HEK293 (cell line): ENCODE results near the gene NSUN6.
"Not testable (repeated sequence)": the region's sequence is repeated elsewhere in the genome, so short reads cannot be mapped to it uniquely, and the experiment has no call there.

Experiments
- CTCF ChIA-PET: fragments of 350-600 bp; formaldehyde crosslinking; extraction: SDS; loops from one replicate; lab custom pipeline; 2021; ENCODE audit warnings: antibody characterized with exemption; lab: Yijun Ruan, JAX
- POLR2A ChIA-PET: fragments of 300-600 bp; formaldehyde crosslinking; extraction: SDS; loops from one replicate; lab custom pipeline; 2020; ENCODE audit warnings: antibody characterized with exemption, inconsistent platforms; lab: Yijun Ruan, JAX
- H3K27ac ChIP-seq: fragments of 200-500 bp; sonication (Bioruptor generic); 2 replicates; pipeline ENCODE4 v1.5.1; 2014; ENCODE audit warnings: low read depth, low read length, control low read depth, inconsistent platforms; ENCODE audit errors: extremely low read depth
- H3K36me3 ChIP-seq, 2 experiments: fragments of 200-500 bp in 1 of 2; sonication (Bioruptor generic) in 1 of 2; 1 replicate in 1 of 2; 2 replicates in 1 of 2; pipeline ENCODE4 v1.5.1; 2014 to 2017; ENCODE audit warnings: inconsistent platforms in 2 of 2, low read length in 2 of 2; ENCODE audit not compliant: control insufficient read depth in 2 of 2, insufficient read depth in 1 of 2
- H3K4me1 ChIP-seq: fragments of 200-500 bp; sonication (Bioruptor generic); 2 replicates; pipeline ENCODE4 v1.5.1; 2014; ENCODE audit warnings: mild to moderate bottlenecking, low read length, inconsistent platforms; ENCODE audit not compliant: control insufficient read depth, insufficient read depth
- H3K4me3 ChIP-seq: 2 replicates; pipeline ENCODE4 v1.5.1; 2011; ENCODE audit warnings: low read depth, mild to moderate bottlenecking, control low read depth, low read length, moderate library complexity
- H3K9me3 ChIP-seq: fragments of 200-500 bp; sonication (Bioruptor generic); 2 replicates; pipeline ENCODE4 v1.5.1; 2014; ENCODE audit warnings: low read depth, low read length, inconsistent platforms; ENCODE audit not compliant: control insufficient read depth, insufficient read depth
- BCL11A ChIP-seq: fragments of 450-650 bp; formaldehyde crosslinking; IDR thresholded peaks from 2 replicates; pipeline ENCODE4 v1.5.1; 2016; ENCODE audit warnings: low read depth, missing biosample characterization, missing genetic modification characterization
- EGR2 ChIP-seq: fragments of 450-650 bp; formaldehyde crosslinking; IDR thresholded peaks from 2 replicates; pipeline ENCODE4 v1.5.1; 2016; ENCODE audit warnings: low read depth, missing biosample characterization, missing genetic modification characterization
- KLF8 ChIP-seq: fragments of 450-650 bp; formaldehyde crosslinking; IDR thresholded peaks from 2 replicates; pipeline ENCODE4 v1.5.1; 2016; ENCODE audit warnings: missing biosample characterization, missing genetic modification characterization
- MZF1 ChIP-seq: fragments of 450-650 bp; formaldehyde crosslinking; IDR thresholded peaks from 2 replicates; pipeline ENCODE4 v1.5.1; 2017; ENCODE audit warnings: missing biosample characterization, missing genetic modification characterization, borderline replicate concordance
- SP2 ChIP-seq: fragments of 450-650 bp; formaldehyde crosslinking; IDR thresholded peaks from 2 replicates; pipeline ENCODE4 v1.5.1; 2016; ENCODE audit warnings: missing biosample characterization, missing genetic modification characterization
- TCF7L2 ChIP-seq: IDR thresholded peaks from 2 replicates; pipeline ENCODE4 v1.6.1; 2011; ENCODE audit warnings: low read depth, mild to moderate bottlenecking, inconsistent platforms, low read length, moderate library complexity, borderline replicate concordance
- YY1 ChIP-seq: fragments of 450-650 bp; formaldehyde crosslinking; IDR thresholded peaks from 2 replicates; pipeline ENCODE4 v1.5.1; 2018; ENCODE audit warnings: missing biosample characterization, missing genetic modification characterization
- ZBTB21 ChIP-seq: fragments of 450-650 bp; formaldehyde crosslinking; IDR thresholded peaks from 2 replicates; pipeline ENCODE4 v1.5.1; 2017; ENCODE audit warnings: missing biosample characterization, missing genetic modification characterization
- ZNF121 ChIP-seq: fragments of 450-650 bp; formaldehyde crosslinking; IDR thresholded peaks from 2 replicates; pipeline ENCODE4 v1.5.1; 2016; ENCODE audit warnings: missing biosample characterization, missing genetic modification characterization
- ZNF335 ChIP-seq: fragments of 450-650 bp; formaldehyde crosslinking; conservative IDR thresholded peaks from 2 replicates; pipeline ENCODE4 v1.5.1; 2016; ENCODE audit warnings: missing biosample characterization, missing genetic modification characterization
- ZNF521 ChIP-seq: fragments of 450-650 bp; formaldehyde crosslinking; IDR thresholded peaks from 2 replicates; pipeline ENCODE4 v1.5.1; 2017; ENCODE audit warnings: missing biosample characterization, mild to moderate bottlenecking, missing genetic modification characterization
- ZNF600 ChIP-seq: fragments of 450-650 bp; formaldehyde crosslinking; IDR thresholded peaks from 2 replicates; pipeline ENCODE4 v1.5.1; 2016; ENCODE audit warnings: missing biosample characterization, missing genetic modification characterization
- ZNF664 ChIP-seq: fragments of 450-650 bp; formaldehyde crosslinking; IDR thresholded peaks from 2 replicates; pipeline ENCODE4 v1.5.1; 2016; ENCODE audit warnings: missing biosample characterization, missing genetic modification characterization
- ZNF707 ChIP-seq: fragments of 450-650 bp; formaldehyde crosslinking; IDR thresholded peaks from 2 replicates; pipeline ENCODE4 v1.5.1; 2016; ENCODE audit warnings: missing biosample characterization, missing genetic modification characterization
- ZNF837 ChIP-seq: fragments of 450-650 bp; formaldehyde crosslinking; IDR thresholded peaks from 2 replicates; pipeline ENCODE4 v1.5.1; 2016; ENCODE audit warnings: missing biosample characterization, missing genetic modification characterization
- TF ChIP-seq, protein P1 (sequence below): fragments of 450-650 bp; formaldehyde crosslinking; IDR thresholded peaks from 2 replicates; pipeline ENCODE4 v1.5.1; 2016; ENCODE audit warnings: missing biosample characterization, missing genetic modification characterization
- TF ChIP-seq, protein P2 (sequence below): fragments of 450-650 bp; formaldehyde crosslinking; IDR thresholded peaks from 2 replicates; pipeline ENCODE4 v1.5.0; 2017; ENCODE audit warnings: missing biosample characterization, missing genetic modification characterization, borderline replicate concordance
- TF ChIP-seq, protein P3 (sequence below): fragments of 450-650 bp; formaldehyde crosslinking; IDR thresholded peaks from 2 replicates; pipeline ENCODE4 v1.5.1; 2017; ENCODE audit warnings: missing biosample characterization, missing genetic modification characterization
- TF ChIP-seq, protein P4 (sequence below): fragments of 450-650 bp; formaldehyde crosslinking; IDR thresholded peaks from 2 replicates; pipeline ENCODE4 v1.5.1; 2016; ENCODE audit warnings: missing biosample characterization, missing genetic modification characterization

Gene NSUN6

DNA sequence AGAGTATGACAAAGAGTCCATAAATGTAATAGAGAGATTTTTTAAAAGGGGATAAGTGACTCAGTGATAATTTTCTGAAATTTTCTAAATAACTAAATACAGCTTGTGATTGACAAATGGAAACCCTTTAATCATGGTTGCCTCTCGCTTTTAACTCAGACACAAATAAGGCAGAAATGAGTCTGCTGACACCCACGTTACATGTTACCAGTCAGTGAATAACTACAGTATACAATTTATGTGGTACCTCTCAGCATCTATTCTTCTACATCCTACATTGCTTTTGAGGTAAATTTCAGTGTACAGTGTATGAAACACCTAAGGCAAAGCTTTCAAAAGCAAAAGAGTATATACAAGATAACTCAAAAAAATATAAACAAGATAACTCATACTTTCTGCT is 4.2 kb downstream of the NSUN6 start (continued):
- no peak for TF ChIP-seq ZNF837 (tag by site-specific recombination)
- TF ChIP-seq ZNF521 (tag by site-specific recombination), result no peak
- no peak for TF ChIP-seq BCL11A (tag by site-specific recombination)
- TF ChIP-seq MZF1 (tag by site-specific recombination), result no peak
- TF ChIP-seq, protein P1, sequence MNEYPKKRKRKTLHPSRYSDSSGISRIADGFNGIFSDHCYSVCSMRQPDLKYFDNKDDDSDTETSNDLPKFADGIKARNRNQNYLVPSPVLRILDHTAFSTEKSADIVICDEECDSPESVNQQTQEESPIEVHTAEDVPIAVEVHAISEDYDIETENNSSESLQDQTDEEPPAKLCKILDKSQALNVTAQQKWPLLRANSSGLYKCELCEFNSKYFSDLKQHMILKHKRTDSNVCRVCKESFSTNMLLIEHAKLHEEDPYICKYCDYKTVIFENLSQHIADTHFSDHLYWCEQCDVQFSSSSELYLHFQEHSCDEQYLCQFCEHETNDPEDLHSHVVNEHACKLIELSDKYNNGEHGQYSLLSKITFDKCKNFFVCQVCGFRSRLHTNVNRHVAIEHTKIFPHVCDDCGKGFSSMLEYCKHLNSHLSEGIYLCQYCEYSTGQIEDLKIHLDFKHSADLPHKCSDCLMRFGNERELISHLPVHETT, result no peak
- TF ChIP-seq, protein P2, sequence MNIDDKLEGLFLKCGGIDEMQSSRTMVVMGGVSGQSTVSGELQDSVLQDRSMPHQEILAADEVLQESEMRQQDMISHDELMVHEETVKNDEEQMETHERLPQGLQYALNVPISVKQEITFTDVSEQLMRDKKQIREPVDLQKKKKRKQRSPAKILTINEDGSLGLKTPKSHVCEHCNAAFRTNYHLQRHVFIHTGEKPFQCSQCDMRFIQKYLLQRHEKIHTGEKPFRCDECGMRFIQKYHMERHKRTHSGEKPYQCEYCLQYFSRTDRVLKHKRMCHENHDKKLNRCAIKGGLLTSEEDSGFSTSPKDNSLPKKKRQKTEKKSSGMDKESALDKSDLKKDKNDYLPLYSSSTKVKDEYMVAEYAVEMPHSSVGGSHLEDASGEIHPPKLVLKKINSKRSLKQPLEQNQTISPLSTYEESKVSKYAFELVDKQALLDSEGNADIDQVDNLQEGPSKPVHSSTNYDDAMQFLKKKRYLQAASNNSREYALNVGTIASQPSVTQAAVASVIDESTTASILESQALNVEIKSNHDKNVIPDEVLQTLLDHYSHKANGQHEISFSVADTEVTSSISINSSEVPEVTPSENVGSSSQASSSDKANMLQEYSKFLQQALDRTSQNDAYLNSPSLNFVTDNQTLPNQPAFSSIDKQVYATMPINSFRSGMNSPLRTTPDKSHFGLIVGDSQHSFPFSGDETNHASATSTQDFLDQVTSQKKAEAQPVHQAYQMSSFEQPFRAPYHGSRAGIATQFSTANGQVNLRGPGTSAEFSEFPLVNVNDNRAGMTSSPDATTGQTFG, result no peak
- no peak for TF ChIP-seq ZBTB21 (tag by site-specific recombination)
- TF ChIP-seq ZNF600 (tag by site-specific recombination), result no peak
- TF ChIP-seq YY1 (tag by site-specific recombination), result no peak
- no peak for TF ChIP-seq ZNF121 (tag by site-specific recombination)
- TF ChIP-seq, protein P3, sequence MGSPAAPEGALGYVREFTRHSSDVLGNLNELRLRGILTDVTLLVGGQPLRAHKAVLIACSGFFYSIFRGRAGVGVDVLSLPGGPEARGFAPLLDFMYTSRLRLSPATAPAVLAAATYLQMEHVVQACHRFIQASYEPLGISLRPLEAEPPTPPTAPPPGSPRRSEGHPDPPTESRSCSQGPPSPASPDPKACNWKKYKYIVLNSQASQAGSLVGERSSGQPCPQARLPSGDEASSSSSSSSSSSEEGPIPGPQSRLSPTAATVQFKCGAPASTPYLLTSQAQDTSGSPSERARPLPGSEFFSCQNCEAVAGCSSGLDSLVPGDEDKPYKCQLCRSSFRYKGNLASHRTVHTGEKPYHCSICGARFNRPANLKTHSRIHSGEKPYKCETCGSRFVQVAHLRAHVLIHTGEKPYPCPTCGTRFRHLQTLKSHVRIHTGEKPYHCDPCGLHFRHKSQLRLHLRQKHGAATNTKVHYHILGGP (tag by site-specific recombination), result no peak

DNA sequence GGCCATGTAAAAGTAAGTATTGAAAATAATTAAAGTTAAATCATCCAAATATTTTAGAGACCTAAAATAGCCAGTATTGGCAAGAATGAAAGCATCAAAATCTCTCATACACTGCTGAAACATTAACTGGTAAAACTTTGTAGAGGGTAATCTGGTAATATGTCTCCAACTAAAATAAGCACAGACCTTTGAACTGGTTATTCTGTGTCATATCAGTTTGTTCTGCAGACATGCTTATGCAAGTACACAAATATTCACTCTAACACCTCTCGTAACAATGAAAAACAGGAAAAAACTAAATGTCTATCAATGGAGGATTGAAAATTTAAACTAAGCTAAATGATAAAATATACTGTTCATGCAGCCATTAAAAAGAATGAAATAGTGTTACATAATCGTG is 11.7 kb downstream of the NSUN6 start:
- H3K4me3 ChIP-seq, H3K9me3 ChIP-seq, H3K4me1 ChIP-seq, CTCF ChIA-PET, H3K27ac ChIP-seq: not testable (repeated sequence)
- peaks cover 8 to 11% of the 10 kb centered on the region in 2 experiments; a peak in 2 of 3 replicates for H3K36me3 ChIP-seq
- POLR2A ChIA-PET, result interaction anchor here (0.9 kb wide), 1 partner anchor 20 kb away, joined by 3 read pairs; the partner anchor contains the start of gene ARL5B

DNA sequence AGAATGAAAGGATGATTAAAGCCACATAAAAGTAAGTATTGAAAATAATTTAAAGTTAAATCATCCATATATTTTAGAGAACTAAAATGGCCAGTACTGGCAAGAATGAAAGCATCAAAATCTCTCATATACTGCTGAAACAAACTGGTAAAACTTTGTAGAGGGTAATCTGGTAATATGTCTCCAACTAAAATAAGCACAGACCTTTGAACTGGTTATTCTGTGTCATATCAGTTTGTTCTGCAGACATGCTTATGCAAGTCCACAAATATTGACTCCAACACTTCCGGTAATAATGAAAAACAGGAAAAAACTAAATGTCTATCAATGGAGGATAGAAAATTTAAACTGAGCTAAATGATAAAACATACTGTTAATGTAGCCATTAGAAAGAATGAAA is 14.0 kb downstream of the NSUN6 start:
- H3K36me3 ChIP-seq, H3K4me3 ChIP-seq, POLR2A ChIA-PET, H3K9me3 ChIP-seq, CTCF ChIA-PET, H3K27ac ChIP-seq, H3K4me1 ChIP-seq: not testable (repeated sequence)

DNA sequence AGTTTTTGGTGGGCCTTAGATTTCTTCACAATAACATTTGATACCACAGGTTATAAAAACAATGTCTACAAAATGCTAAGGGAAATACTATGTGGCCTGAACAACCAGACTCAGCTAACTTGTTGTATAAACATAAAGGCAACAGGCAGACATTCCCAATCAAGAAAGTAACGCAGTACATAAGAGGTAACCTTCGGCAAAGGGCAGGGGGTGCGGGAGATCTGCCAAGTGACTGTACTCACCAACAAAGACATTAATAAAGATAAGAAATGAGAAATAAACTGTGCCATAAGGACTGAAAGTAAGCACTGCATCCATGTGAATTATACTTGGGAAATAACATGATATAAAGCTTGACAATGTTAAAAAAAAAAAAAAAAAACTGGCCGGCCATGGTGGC is 15.4 kb downstream of the NSUN6 start:
- Histone ChIP-seq H3K4me1 (no peaks in the 10 kb centered on the region), H3K9me3 (no peaks in the 10 kb centered on the region), H3K36me3 (no peaks in the 10 kb centered on the region; a peak in 1 of 3 replicates), H3K4me3 (no peak overlapping the region), H3K27ac (no peak overlapping the region)
- ChIA-PET CTCF (interaction anchor here (0.6 kb wide), 1 partner anchor 1227 kb away, joined by 3 read pairs; no protein-coding TSS in a partner anchor), POLR2A (no interaction called here)
- TF ChIP-seq EGR2 (tag by site-specific recombination) (no peak), ZNF664 (tag by site-specific recombination) (no peak), ZNF521 (tag by site-specific recombination) (no peak), SP2 (tag by site-specific recombination) (no peak), KLF8 (tag by site-specific recombination) (no peak), ZNF707 (tag by site-specific recombination) (no peak), ZNF335 (no peak), TCF7L2 (no peak)
- TF ChIP-seq, protein P4, sequence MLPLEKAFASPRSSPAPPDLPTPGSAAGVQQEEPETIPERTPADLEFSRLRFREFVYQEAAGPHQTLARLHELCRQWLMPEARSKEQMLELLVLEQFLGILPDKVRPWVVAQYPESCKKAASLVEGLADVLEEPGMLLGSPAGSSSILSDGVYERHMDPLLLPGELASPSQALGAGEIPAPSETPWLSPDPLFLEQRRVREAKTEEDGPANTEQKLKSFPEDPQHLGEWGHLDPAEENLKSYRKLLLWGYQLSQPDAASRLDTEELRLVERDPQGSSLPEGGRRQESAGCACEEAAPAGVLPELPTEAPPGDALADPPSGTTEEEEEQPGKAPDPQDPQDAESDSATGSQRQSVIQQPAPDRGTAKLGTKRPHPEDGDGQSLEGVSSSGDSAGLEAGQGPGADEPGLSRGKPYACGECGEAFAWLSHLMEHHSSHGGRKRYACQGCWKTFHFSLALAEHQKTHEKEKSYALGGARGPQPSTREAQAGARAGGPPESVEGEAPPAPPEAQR (tag by site-specific recombination), result no peak
